ENCODE data around the gene RAP1GAP.

Gene RAP1GAP

GRCh38 chr1:21573475-21573874 lies 95.7 kb downstream of the RAP1GAP start:
- no peaks in the 10 kb centered on the region for H3K4me1 ChIP-seq (ENCODE audit: insufficient read depth, low read length, severe bottlenecking)
- no peak overlapping the region for H3K4me2 ChIP-seq (ENCODE audit: low read length)
- H3K79me2 ChIP-seq (ENCODE audit: insufficient read depth, low read length) = no peaks in the 10 kb centered on the region
- H3K27me3 ChIP-seq (ENCODE audit: insufficient read depth, low read length) = peaks cover 4% of the 10 kb centered on the region; the same call in 1 of the 2 replicates
- no peaks in the 10 kb centered on the region for H4K20me1 ChIP-seq (ENCODE audit: insufficient read depth, low read length)
- H3K9me3 ChIP-seq (ENCODE audit: low read length) = no peaks in the 10 kb centered on the region
- no peak overlapping the region for H3K4me3 ChIP-seq (ENCODE audit: low read depth, low read length, poor library complexity, severe bottlenecking)
- no peaks in the 10 kb centered on the region for H3K9me2 ChIP-seq (ENCODE audit: low read depth, low read length)
- TF ChIP-seq, protein P1, sequence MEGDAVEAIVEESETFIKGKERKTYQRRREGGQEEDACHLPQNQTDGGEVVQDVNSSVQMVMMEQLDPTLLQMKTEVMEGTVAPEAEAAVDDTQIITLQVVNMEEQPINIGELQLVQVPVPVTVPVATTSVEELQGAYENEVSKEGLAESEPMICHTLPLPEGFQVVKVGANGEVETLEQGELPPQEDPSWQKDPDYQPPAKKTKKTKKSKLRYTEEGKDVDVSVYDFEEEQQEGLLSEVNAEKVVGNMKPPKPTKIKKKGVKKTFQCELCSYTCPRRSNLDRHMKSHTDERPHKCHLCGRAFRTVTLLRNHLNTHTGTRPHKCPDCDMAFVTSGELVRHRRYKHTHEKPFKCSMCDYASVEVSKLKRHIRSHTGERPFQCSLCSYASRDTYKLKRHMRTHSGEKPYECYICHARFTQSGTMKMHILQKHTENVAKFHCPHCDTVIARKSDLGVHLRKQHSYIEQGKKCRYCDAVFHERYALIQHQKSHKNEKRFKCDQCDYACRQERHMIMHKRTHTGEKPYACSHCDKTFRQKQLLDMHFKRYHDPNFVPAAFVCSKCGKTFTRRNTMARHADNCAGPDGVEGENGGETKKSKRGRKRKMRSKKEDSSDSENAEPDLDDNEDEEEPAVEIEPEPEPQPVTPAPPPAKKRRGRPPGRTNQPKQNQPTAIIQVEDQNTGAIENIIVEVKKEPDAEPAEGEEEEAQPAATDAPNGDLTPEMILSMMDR (IDR thresholded peaks at IDR 0.05; ENCODE audit: low read length) = no peak
- TF ChIP-seq EZH2 (IDR thresholded peaks at IDR 0.05; ENCODE audit: borderline replicate concordance, low read length) = no peak
- no peak overlapping the region for H3K9ac ChIP-seq (ENCODE audit: low read length)
- no peaks in the 10 kb centered on the region for H3F3A ChIP-seq (ENCODE audit: insufficient read depth, low read length)
- no peak overlapping the region for H3K27ac ChIP-seq (ENCODE audit: low read depth, low read length, poor library complexity, severe bottlenecking)
- H3K36me3 ChIP-seq (ENCODE audit: insufficient read depth, low read length) = no peaks in the 10 kb centered on the region
- no peak overlapping the region for H2AFZ ChIP-seq (ENCODE audit: low read length)

DNA sequence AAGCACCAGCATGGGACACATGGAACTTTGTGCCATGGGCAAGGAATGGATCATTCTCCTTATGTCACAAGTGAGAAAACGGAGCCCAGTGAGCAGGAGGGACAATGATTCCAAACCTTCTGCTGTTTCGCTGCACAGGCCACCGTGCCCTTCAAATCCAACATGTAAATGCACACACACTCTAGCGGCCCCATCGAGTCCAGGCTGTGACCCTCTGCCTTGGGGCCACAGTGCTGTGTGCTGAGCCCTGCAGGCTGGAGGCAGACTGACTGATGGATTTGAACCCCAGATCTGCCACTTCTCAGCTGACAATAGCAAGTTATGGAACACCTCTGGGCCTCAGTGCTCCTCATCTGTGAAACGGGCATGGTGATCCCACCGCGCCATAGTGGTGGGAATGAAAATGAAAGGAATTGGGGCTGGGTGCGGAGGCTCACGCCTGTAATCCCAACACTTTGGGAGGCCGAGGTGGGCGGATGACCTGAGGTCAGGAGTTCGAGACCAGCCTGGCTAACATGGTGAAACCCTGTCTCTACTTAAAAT lies 96.4 kb downstream of the RAP1GAP start:
- TF ChIP-seq, protein P1 (IDR thresholded peaks at IDR 0.05; ENCODE audit: low read length) = no peak
- no peak for TF ChIP-seq EZH2 (IDR thresholded peaks at IDR 0.05; ENCODE audit: borderline replicate concordance, low read length)
- no peaks in the 10 kb centered on the region for H3K4me1 ChIP-seq (ENCODE audit: insufficient read depth, low read length, severe bottlenecking)

GRCh38 chr1:21572221-21572620 lies 96.9 kb downstream of the RAP1GAP start:
- H3K27ac ChIP-seq (ENCODE audit: low read depth, low read length, poor library complexity, severe bottlenecking) = no peak overlapping the region
- no peak overlapping the region for H3K9ac ChIP-seq (ENCODE audit: low read length)
- H3F3A ChIP-seq (ENCODE audit: insufficient read depth, low read length) = no peaks in the 10 kb centered on the region
- no peaks in the 10 kb centered on the region for H3K79me2 ChIP-seq (ENCODE audit: insufficient read depth, low read length)
- H3K4me1 ChIP-seq (ENCODE audit: insufficient read depth, low read length, severe bottlenecking) = no peaks in the 10 kb centered on the region
- no peaks in the 10 kb centered on the region for H3K9me2 ChIP-seq (ENCODE audit: low read depth, low read length)
- peaks cover 9% of the 10 kb centered on the region for H3K27me3 ChIP-seq (ENCODE audit: insufficient read depth, low read length)
- H4K20me1 ChIP-seq (ENCODE audit: insufficient read depth, low read length) = no peaks in the 10 kb centered on the region
- no peak overlapping the region for H2AFZ ChIP-seq (ENCODE audit: low read length)
- no peaks in the 10 kb centered on the region for H3K9me3 ChIP-seq (ENCODE audit: low read length)
- no peaks in the 10 kb centered on the region for H3K36me3 ChIP-seq (ENCODE audit: insufficient read depth, low read length)
- H3K4me3 ChIP-seq (ENCODE audit: low read depth, low read length, poor library complexity, severe bottlenecking) = no peak overlapping the region
- H3K4me2 ChIP-seq (ENCODE audit: low read length) = no peak overlapping the region
- TF ChIP-seq, protein P1 (IDR thresholded peaks at IDR 0.05; ENCODE audit: low read length) = no peak
- no peak for TF ChIP-seq EZH2 (IDR thresholded peaks at IDR 0.05; ENCODE audit: borderline replicate concordance, low read length)

More for the DNA sequence above, 96.4 kb downstream of the RAP1GAP start:
- no peaks in the 10 kb centered on the region for H3K9me3 ChIP-seq (ENCODE audit: low read length)
- no peaks in the 10 kb centered on the region for H4K20me1 ChIP-seq (ENCODE audit: insufficient read depth, low read length)
- H3K4me3 ChIP-seq (ENCODE audit: low read depth, low read length, poor library complexity, severe bottlenecking) = no peak overlapping the region
- no peak overlapping the region for H3K4me2 ChIP-seq (ENCODE audit: low read length)
- no peak overlapping the region for H3K9ac ChIP-seq (ENCODE audit: low read length)
- H3F3A ChIP-seq (ENCODE audit: insufficient read depth, low read length) = no peaks in the 10 kb centered on the region
- no peak overlapping the region for H3K27ac ChIP-seq (ENCODE audit: low read depth, low read length, poor library complexity, severe bottlenecking)
- H2AFZ ChIP-seq (ENCODE audit: low read length) = no peak overlapping the region
- peaks cover 10% of the 10 kb centered on the region for H3K27me3 ChIP-seq (ENCODE audit: insufficient read depth, low read length)
- no peaks in the 10 kb centered on the region for H3K36me3 ChIP-seq (ENCODE audit: insufficient read depth, low read length)
- no peaks in the 10 kb centered on the region for H3K9me2 ChIP-seq (ENCODE audit: low read depth, low read length)
- H3K79me2 ChIP-seq (ENCODE audit: insufficient read depth, low read length) = no peaks in the 10 kb centered on the region
